ENCODE data around the gene KRTAP10-2. TPM values are rescaled to one million over a fixed set of nuclear protein-coding genes. Genes with fewer than 3 reads are reported as not detected.

KRTAP10-2 gene
- total and polyA plus RNA-seq, 2 donors: not detected

DNA sequence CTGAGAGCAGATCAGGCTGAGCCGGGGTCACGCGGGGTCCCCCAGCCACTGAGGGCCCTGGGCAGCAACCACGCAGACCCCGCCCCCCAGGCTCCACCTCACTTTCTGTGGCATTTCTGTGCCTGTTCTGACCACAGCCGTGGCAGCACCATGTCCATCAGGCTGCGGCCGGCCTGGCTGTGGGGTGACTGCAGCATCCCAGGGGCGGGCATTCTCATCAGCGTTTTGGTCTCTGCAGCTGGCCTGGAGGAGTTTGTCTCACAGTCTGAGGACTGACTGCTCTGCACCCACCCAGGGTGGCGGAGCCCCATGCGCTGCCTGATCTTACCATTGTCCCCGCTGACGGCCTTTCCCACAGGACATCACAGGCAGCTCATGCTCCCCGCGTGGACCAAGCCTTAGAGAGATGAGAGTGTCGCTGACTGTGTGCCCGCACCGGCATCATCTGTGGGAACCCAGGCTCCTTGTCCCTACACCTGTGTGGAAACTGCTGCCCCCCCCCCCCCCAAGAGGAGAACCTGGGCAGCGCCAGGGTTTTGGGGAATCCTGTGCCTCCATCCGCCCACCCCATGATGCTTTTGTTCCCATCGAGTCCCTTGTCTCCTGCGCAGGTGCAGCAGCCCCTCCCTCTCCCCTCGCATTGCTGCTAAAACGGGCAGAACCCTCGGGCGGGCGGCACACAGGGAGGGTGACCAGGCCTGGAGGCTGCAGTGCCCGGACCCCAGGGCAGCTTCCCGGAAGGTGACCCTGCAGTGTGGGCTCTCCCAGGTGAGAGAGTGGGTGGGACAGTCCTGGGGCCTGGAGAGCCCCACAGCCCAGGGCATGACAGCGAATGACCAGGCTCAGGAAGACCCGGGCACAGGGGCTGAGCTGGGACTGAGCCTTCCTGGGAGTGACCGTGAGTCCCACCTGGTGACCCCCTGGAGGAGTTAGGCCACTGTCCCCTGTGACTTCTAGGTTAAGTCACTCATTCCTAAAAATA lies 13.1 kb downstream of the KRTAP10-2 start:
- H3K36me3 ChIP-seq (ENCODE audit: control insufficient read depth in 2 of 2, insufficient read depth in 2 of 2, low read length in 1 of 2): no peaks in the 10 kb centered on the region
- peaks cover 0 to 4% of the 10 kb centered on the region in 2 donors for H3K27me3 ChIP-seq (ENCODE audit: control insufficient read depth in 2 of 2, insufficient read depth in 1 of 2, low read length in 1 of 2)
- WGBS: 96% methylated on average over 33 of the region's 33 CpGs

GRCh38 chr21:44535963-44536362 lies 15.3 kb downstream of the KRTAP10-2 start:
- whole genome bisulfite sequencing: 80% methylated on average over 7 of the region's 7 CpGs

More for the DNA sequence above, 13.1 kb downstream of the KRTAP10-2 start:
- DNase-seq (ENCODE audit: low read depth in 6 of 9, low spot score in 9 of 9): no peak
- Histone ChIP-seq H3K27ac (ENCODE audit: low read depth in 1 of 2, low read length in 1 of 2) (no peak overlapping the region), H3K4me3 (ENCODE audit: low read length in 2 of 2) (no peak overlapping the region), H3K9me3 (ENCODE audit: control insufficient read depth in 2 of 2, insufficient read depth in 1 of 2, low read length in 1 of 2) (no peaks in the 10 kb centered on the region), H3K4me1 (ENCODE audit: control insufficient read depth in 2 of 2, insufficient read depth in 2 of 2, low read length in 2 of 2) (no peaks in the 10 kb centered on the region)

DNA sequence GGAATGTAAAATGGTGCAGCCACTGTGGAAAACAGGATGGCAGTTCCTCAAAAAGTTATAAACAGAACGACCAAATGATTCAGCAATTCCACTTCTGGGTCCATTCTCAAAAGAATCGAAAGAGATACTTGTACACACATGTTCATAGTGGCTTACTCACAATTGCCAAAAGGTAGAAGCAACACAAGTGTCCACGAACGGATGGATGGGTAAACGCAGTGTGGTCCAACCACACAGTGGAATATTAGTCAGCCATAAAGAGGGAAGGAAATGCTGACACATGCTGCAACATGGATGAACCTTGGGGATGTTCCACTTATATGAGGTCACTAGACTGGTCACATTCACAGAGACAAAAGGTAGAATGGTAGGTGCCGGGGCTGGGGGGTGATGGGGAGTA lies 16.6 kb downstream of the KRTAP10-2 start:
- Histone ChIP-seq H3K4me1 (ENCODE audit: control insufficient read depth in 2 of 2, insufficient read depth in 2 of 2, low read length in 2 of 2) (no peaks in the 10 kb centered on the region), H3K27me3 (ENCODE audit: control insufficient read depth in 2 of 2, insufficient read depth in 1 of 2, low read length in 1 of 2) (peaks cover 0 to 2% of the 10 kb centered on the region in 2 donors), H3K4me3 (ENCODE audit: low read length in 2 of 2) (no peak overlapping the region), H3K36me3 (ENCODE audit: control insufficient read depth in 2 of 2, insufficient read depth in 2 of 2, low read length in 1 of 2) (no peaks in the 10 kb centered on the region), H3K9me3 (ENCODE audit: control insufficient read depth in 2 of 2, insufficient read depth in 1 of 2, low read length in 1 of 2) (no peaks in the 10 kb centered on the region), H3K27ac (ENCODE audit: low read depth in 1 of 2, low read length in 1 of 2) (no peak overlapping the region)
- 92% methylated on average over 6 of the region's 6 CpGs for WGBS
- DNase-seq (ENCODE audit: low read depth in 6 of 9, low spot score in 9 of 9): no peak

More at GRCh38 chr21:44535963-44536362, 15.3 kb downstream of the KRTAP10-2 start:
- Histone ChIP-seq H3K4me3 (ENCODE audit: low read length in 2 of 2) (no peak overlapping the region), H3K36me3 (ENCODE audit: control insufficient read depth in 2 of 2, insufficient read depth in 2 of 2, low read length in 1 of 2) (no peaks in the 10 kb centered on the region), H3K4me1 (ENCODE audit: control insufficient read depth in 2 of 2, insufficient read depth in 2 of 2, low read length in 2 of 2) (no peaks in the 10 kb centered on the region), H3K27me3 (ENCODE audit: control insufficient read depth in 2 of 2, insufficient read depth in 1 of 2, low read length in 1 of 2) (peaks cover 0 to 4% of the 10 kb centered on the region in 2 donors), H3K27ac (ENCODE audit: low read depth in 1 of 2, low read length in 1 of 2) (no peak overlapping the region), H3K9me3 (ENCODE audit: control insufficient read depth in 2 of 2, insufficient read depth in 1 of 2, low read length in 1 of 2) (no peaks in the 10 kb centered on the region)
- no peak for DNase-seq (ENCODE audit: low read depth in 6 of 9, low spot score in 9 of 9)

DNA sequence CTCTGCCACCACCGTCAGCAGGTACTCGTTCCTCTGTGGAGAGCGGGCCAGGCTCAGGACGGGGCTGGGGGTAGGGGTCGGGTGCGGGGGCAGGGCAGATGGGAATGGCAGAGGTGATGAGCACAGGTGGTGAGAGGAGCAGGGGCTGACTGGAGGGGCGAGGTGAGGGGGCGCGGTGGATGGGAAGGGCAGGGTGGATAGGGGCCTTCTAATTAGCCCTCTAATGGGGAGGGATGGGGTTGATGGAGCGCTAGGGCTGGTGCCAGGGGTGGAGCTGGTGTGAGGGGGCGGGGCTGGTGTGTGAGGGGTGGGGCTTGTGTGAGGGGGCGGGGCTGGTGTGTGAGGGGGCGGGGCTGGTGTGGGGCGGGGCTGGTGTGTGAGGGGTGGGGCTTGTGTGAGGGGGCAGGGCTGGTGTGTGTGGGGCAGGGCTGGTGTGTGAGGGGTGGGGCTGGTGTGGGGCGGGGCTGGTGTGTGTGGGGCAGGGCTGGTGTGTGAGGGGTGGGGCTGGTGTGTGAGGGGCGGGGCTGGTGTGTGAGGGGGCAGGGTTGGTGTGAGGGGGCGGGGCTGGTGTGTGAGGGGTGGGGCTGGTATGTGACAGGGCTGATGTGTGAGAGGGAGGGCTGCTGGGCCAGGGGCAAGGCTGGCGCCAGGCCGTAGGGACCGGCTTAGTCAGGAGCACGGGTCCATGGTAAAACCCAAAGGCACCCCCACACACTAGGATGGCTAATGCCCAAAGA lies 17.2 kb downstream of the KRTAP10-2 start:
- H3K27ac ChIP-seq (ENCODE audit: low read depth in 1 of 2, low read length in 1 of 2): no peak overlapping the region
- peaks cover 0 to 2% of the 10 kb centered on the region in 2 donors for H3K27me3 ChIP-seq (ENCODE audit: control insufficient read depth in 2 of 2, insufficient read depth in 1 of 2, low read length in 1 of 2)

GRCh38 chr21:44533121-44533890 lies 18.0 kb downstream of the KRTAP10-2 start:
- no peaks in the 10 kb centered on the region for H3K4me1 ChIP-seq (ENCODE audit: control insufficient read depth in 2 of 2, insufficient read depth in 2 of 2, low read length in 2 of 2)
- H3K4me3 ChIP-seq (ENCODE audit: low read length in 2 of 2): no peak overlapping the region
- no peak overlapping the region for H3K27ac ChIP-seq (ENCODE audit: low read depth in 1 of 2, low read length in 1 of 2)
- no peaks in the 10 kb centered on the region for H3K36me3 ChIP-seq (ENCODE audit: control insufficient read depth in 2 of 2, insufficient read depth in 2 of 2, low read length in 1 of 2)
- H3K9me3 ChIP-seq (ENCODE audit: control insufficient read depth in 2 of 2, insufficient read depth in 1 of 2, low read length in 1 of 2): no peaks in the 10 kb centered on the region
- no peak for DNase-seq (ENCODE audit: low read depth in 6 of 9, low spot score in 9 of 9)
- H3K27me3 ChIP-seq (ENCODE audit: control insufficient read depth in 2 of 2, insufficient read depth in 1 of 2, low read length in 1 of 2): peaks cover 0 to 2% of the 10 kb centered on the region in 2 donors
- WGBS: 95% methylated on average over 37 of the region's 37 CpGs

More for the DNA sequence above, 17.2 kb downstream of the KRTAP10-2 start:
- Histone ChIP-seq H3K4me1 (ENCODE audit: control insufficient read depth in 2 of 2, insufficient read depth in 2 of 2, low read length in 2 of 2) (no peaks in the 10 kb centered on the region), H3K4me3 (ENCODE audit: low read length in 2 of 2) (no peak overlapping the region), H3K36me3 (ENCODE audit: control insufficient read depth in 2 of 2, insufficient read depth in 2 of 2, low read length in 1 of 2) (no peaks in the 10 kb centered on the region), H3K9me3 (ENCODE audit: control insufficient read depth in 2 of 2, insufficient read depth in 1 of 2, low read length in 1 of 2) (no peaks in the 10 kb centered on the region)
- DNase-seq (ENCODE audit: low read depth in 6 of 9, low spot score in 9 of 9): no peak
- 93% methylated on average over 21 of the region's 21 CpGs for WGBS

DNA sequence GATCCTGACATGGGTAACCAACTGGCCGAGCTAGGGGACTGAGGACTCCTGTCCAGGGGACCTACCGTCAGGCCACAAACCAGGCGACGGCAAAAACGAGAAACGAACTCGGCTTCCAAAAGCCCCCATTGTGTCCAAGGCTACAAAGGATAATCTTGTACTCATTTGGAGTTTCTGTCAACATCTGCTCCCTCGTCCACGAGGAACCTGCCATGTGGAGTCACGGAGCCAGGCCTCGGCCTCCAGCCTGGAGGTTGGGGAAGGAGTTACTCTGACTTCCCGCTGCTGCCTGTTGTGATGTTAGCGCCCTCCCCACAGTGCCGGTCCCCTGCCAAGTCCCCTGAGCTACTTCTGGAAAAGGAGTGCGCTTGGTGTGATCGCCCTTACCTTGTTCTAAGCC lies 18.6 kb downstream of the KRTAP10-2 start:
- WGBS: 96% methylated on average over 16 of the region's 16 CpGs
- Histone ChIP-seq H3K27ac (ENCODE audit: low read depth in 1 of 2, low read length in 1 of 2) (no peak overlapping the region), H3K27me3 (ENCODE audit: control insufficient read depth in 2 of 2, insufficient read depth in 1 of 2, low read length in 1 of 2) (peaks cover 0 to 2% of the 10 kb centered on the region in 2 donors), H3K36me3 (ENCODE audit: control insufficient read depth in 2 of 2, insufficient read depth in 2 of 2, low read length in 1 of 2) (no peaks in the 10 kb centered on the region), H3K9me3 (ENCODE audit: control insufficient read depth in 2 of 2, insufficient read depth in 1 of 2, low read length in 1 of 2) (no peaks in the 10 kb centered on the region), H3K4me3 (ENCODE audit: low read length in 2 of 2) (no peak overlapping the region), H3K4me1 (ENCODE audit: control insufficient read depth in 2 of 2, insufficient read depth in 2 of 2, low read length in 2 of 2) (no peaks in the 10 kb centered on the region)
- DNase-seq (ENCODE audit: low read depth in 6 of 9, low spot score in 9 of 9): no peak

- Histone ChIP-seq H3K36me3 (ENCODE audit: control insufficient read depth in 2 of 2, insufficient read depth in 2 of 2, low read length in 1 of 2) (no peaks in the 10 kb centered on the region), H3K27me3 (ENCODE audit: control insufficient read depth in 2 of 2, insufficient read depth in 1 of 2, low read length in 1 of 2) (peaks cover 0 to 2% of the 10 kb centered on the region in 2 donors), H3K9me3 (ENCODE audit: control insufficient read depth in 2 of 2, insufficient read depth in 1 of 2, low read length in 1 of 2) (no peaks in the 10 kb centered on the region), H3K27ac (ENCODE audit: low read depth in 1 of 2, low read length in 1 of 2) (no peak overlapping the region), H3K4me1 (ENCODE audit: control insufficient read depth in 2 of 2, insufficient read depth in 2 of 2, low read length in 2 of 2) (no peaks in the 10 kb centered on the region), H3K4me3 (ENCODE audit: low read length in 2 of 2) (no peak overlapping the region)
- DNase-seq (ENCODE audit: low read depth in 6 of 9, low spot score in 9 of 9): no peak
- 88% methylated on average over 30 of the region's 30 CpGs for WGBS
Measured at GRCh38 chr21:44531606-44532564, 19.4 kb downstream of the KRTAP10-2 start.
